H9 (cell line): Measurements from ENCODE around the gene CCIN. TPM values are rescaled to one million over a fixed set of nuclear protein-coding genes. Genes with fewer than 3 reads are reported as not detected.
A peak's percentile ranks its signal among the peaks of the same experiment; 100 is the strongest.

Source experiments
- DNase-seq: peaks from one replicate; pipeline ENCODE4 v3.0.0-alpha.2; 2017
- H2AFZ ChIP-seq: one replicate; pipeline ENCODE4 v1.6.1; 2013; ENCODE audit warnings: mild to moderate bottlenecking, low read length, control low read depth, moderate library complexity
- H2AK5ac ChIP-seq: 2 replicates; pipeline ENCODE4 v1.6.1; 2013; ENCODE audit warnings: low read length, control low read depth, mixed read lengths; ENCODE audit not compliant: insufficient read length
- H2BK120ac ChIP-seq: one replicate; pipeline ENCODE4 v1.6.1; 2013; ENCODE audit warnings: low read depth, mild to moderate bottlenecking, low read length, control low read depth, inconsistent platforms; ENCODE audit not compliant: poor library complexity, severe bottlenecking
- H2BK12ac ChIP-seq: 2 replicates; pipeline ENCODE4 v1.6.1; 2013; ENCODE audit warnings: low read length, control low read depth, mixed read lengths, low read depth; ENCODE audit not compliant: insufficient read length
- H2BK15ac ChIP-seq: 2 replicates; pipeline ENCODE4 v1.6.1; 2013; ENCODE audit warnings: low read depth, low read length, control low read depth
- H2BK20ac ChIP-seq: one replicate; pipeline ENCODE4 v1.6.1; 2013; ENCODE audit warnings: low read depth, mild to moderate bottlenecking, low read length, control low read depth, inconsistent platforms; ENCODE audit not compliant: poor library complexity, severe bottlenecking
- H2BK5ac ChIP-seq: 2 replicates; pipeline ENCODE4 v1.6.1; 2013; ENCODE audit warnings: low read length, control low read depth, mixed read lengths; ENCODE audit not compliant: insufficient read length
- H3K14ac ChIP-seq: 2 replicates; pipeline ENCODE4 v1.6.1; 2013; ENCODE audit warnings: low read length, control low read depth; ENCODE audit not compliant: insufficient read depth
- H3K18ac ChIP-seq: 2 replicates; pipeline ENCODE4 v1.6.1; 2013; ENCODE audit warnings: low read depth, mild to moderate bottlenecking, mixed read lengths, low read length, control low read depth; ENCODE audit not compliant: insufficient read length
- H3K23ac ChIP-seq: 2 replicates; pipeline ENCODE4 v1.6.1; 2013; ENCODE audit warnings: low read length, control low read depth, mixed read lengths, low read depth; ENCODE audit not compliant: insufficient read length
- H3K23me2 ChIP-seq: 2 replicates; pipeline ENCODE4 v1.6.1; 2013; ENCODE audit warnings: low read depth, mild to moderate bottlenecking, mixed read lengths, low read length, control low read depth; ENCODE audit not compliant: insufficient read length, poor library complexity, severe bottlenecking
- H3K27ac ChIP-seq: 2 replicates; pipeline ENCODE4 v1.5.1; 2013; ENCODE audit warnings: low read length, control low read depth, mixed read lengths, low read depth; ENCODE audit not compliant: insufficient read length
- H3K27me3 ChIP-seq: 2 replicates; pipeline ENCODE4 v1.6.1; 2013; ENCODE audit warnings: low read length, control low read depth, inconsistent platforms; ENCODE audit not compliant: insufficient read depth
- H3K4ac ChIP-seq: 2 replicates; pipeline ENCODE4 v1.6.1; 2013; ENCODE audit warnings: low read depth, mild to moderate bottlenecking, control low read depth, inconsistent platforms, low read length, moderate library complexity
- H3K4me1 ChIP-seq: 2 replicates; pipeline ENCODE4 v1.6.1; 2013; ENCODE audit warnings: low read length, control low read depth, inconsistent platforms; ENCODE audit not compliant: insufficient read depth
- H3K4me2 ChIP-seq: 2 replicates; pipeline ENCODE4 v1.6.1; 2013; ENCODE audit warnings: low read length, control low read depth, mixed read lengths; ENCODE audit not compliant: insufficient read length, insufficient read depth
- H3K56ac ChIP-seq: 2 replicates; pipeline ENCODE4 v1.6.1; 2013; ENCODE audit warnings: low read depth, mild to moderate bottlenecking, mixed read lengths, low read length, control low read depth; ENCODE audit not compliant: insufficient read length
- H3K79me1 ChIP-seq: 2 replicates; pipeline ENCODE4 v1.6.1; 2013; ENCODE audit warnings: low read depth, mild to moderate bottlenecking, moderate library complexity, low read length, control low read depth, inconsistent platforms; ENCODE audit not compliant: insufficient read depth, poor library complexity, severe bottlenecking
- H3K79me2 ChIP-seq: 2 replicates; pipeline ENCODE4 v1.6.1; 2013; ENCODE audit warnings: low read length, control low read depth, inconsistent platforms; ENCODE audit not compliant: insufficient read depth
- H3K9ac ChIP-seq: 2 replicates; pipeline ENCODE4 v1.6.1; 2013; ENCODE audit warnings: low read length, control low read depth, mixed read lengths; ENCODE audit not compliant: insufficient read length; ENCODE audit errors: extremely low read depth
- H3K9me3 ChIP-seq: one replicate; pipeline ENCODE4 v1.6.1; 2013; ENCODE audit warnings: low read depth, low read length, inconsistent platforms; ENCODE audit not compliant: control insufficient read depth
- H3T11ph ChIP-seq: one replicate; pipeline ENCODE4 v1.6.1; 2013; ENCODE audit warnings: mild to moderate bottlenecking, low read length, control low read depth, inconsistent platforms
- H4K20me1 ChIP-seq: one replicate; pipeline ENCODE4 v1.6.1; 2013; ENCODE audit not compliant: control insufficient read depth, insufficient read length, insufficient read depth
- H4K5ac ChIP-seq: 2 replicates; pipeline ENCODE4 v1.6.1; 2013; ENCODE audit warnings: low read depth, mild to moderate bottlenecking, mixed read lengths, low read length, control low read depth; ENCODE audit not compliant: insufficient read length
- H4K8ac ChIP-seq: replicated peaks from 2 replicates; pipeline ENCODE4 v1.6.1; 2013; ENCODE audit warnings: low read length, control low read depth, mixed read lengths, low read depth; ENCODE audit not compliant: insufficient read length
- H4K91ac ChIP-seq: 2 replicates; pipeline ENCODE4 v1.6.1; 2013; ENCODE audit warnings: low read depth, mild to moderate bottlenecking, moderate library complexity, mixed read lengths, low read length, control low read depth; ENCODE audit not compliant: insufficient read length
- H3K27ac Mint-ChIP-seq, 3 experiments: 2 replicates in 2 of 3; 3 replicates in 1 of 3; pipeline ENCODE4 v1.8.0; 2020 to 2021; ENCODE audit warnings: mixed read lengths in 3 of 3, mild to moderate bottlenecking in 1 of 3, moderate library complexity in 1 of 3
- H3K27me3 Mint-ChIP-seq: 2 replicates; pipeline ENCODE4 v1.8.0; 2021; ENCODE audit warnings: low read depth, mild to moderate bottlenecking, moderate library complexity, mixed read lengths
- H3K36me3 Mint-ChIP-seq, 3 experiments: 2 replicates in 2 of 3; 3 replicates in 1 of 3; pipeline ENCODE4 v1.8.0; 2020 to 2021; ENCODE audit warnings: low read depth in 3 of 3, mixed read lengths in 3 of 3; ENCODE audit not compliant: insufficient read depth in 1 of 3
- H3K4me1 Mint-ChIP-seq, 2 experiments: 2 replicates each; pipeline ENCODE4 v1.8.0; 2020; ENCODE audit warnings: mixed read lengths in 2 of 2
- H3K4me3 Mint-ChIP-seq, 2 experiments: 2 replicates in 1 of 2; 3 replicates in 1 of 2; pipeline ENCODE4 v1.8.0; 2020 to 2021; ENCODE audit warnings: mild to moderate bottlenecking in 2 of 2, mixed read lengths in 2 of 2, moderate library complexity in 1 of 2
- H3K9me3 Mint-ChIP-seq, 2 experiments: 2 replicates in 1 of 2; 3 replicates in 1 of 2; pipeline ENCODE4 v1.8.0; 2020; ENCODE audit warnings: mild to moderate bottlenecking in 2 of 2, mixed read lengths in 2 of 2, moderate library complexity in 1 of 2
- CTCF ChIP-seq: fragments of 200-600 bp; sonication (generic); conservative IDR thresholded peaks from 3 replicates; pipeline ENCODE4 v1.8.0; 2021; ENCODE audit warnings: antibody characterized with exemption, mild to moderate bottlenecking
- WGBS: extraction: QIAGEN DNeasy Blood & Tissue Kit; methylation state at CpG from one replicate; pipeline ENCODE4 v1.1.7; 2013; ENCODE audit warnings: missing lambda C conversion rate, low lambda C conversion rate, mixed read lengths; ENCODE audit not compliant: insufficient read length; ENCODE audit errors: extremely low coverage; 5-methylcytosine and 5-hydroxymethylcytosine counted together
- total RNA-seq: library from RNA; stranded (reverse); gene quantifications from 2 replicates; pipeline ENCODE4 v1.2.1, GENCODE V29; 2021

CCIN gene
- total RNA-seq, 1 experiment from 2014 or later: not detected

- peaks cover 0 to 3% of the 10 kb centered on the region in 2 experiments; a peak in 2 of 5 replicates for H3K9me3 Mint-ChIP-seq
- Histone ChIP-seq H4K20me1 (no peaks in the 10 kb centered on the region), H4K5ac (no peak overlapping the region), H3K4me1 (peaks cover 2% of the 10 kb centered on the region; the same call in 1 of the 2 replicates), H4K8ac (no peak overlapping the region), H3K79me2 (no peaks in the 10 kb centered on the region), H3K27ac (no peak overlapping the region), H2BK5ac (no peak overlapping the region), H3K18ac (no peak overlapping the region), H3K14ac (no peak overlapping the region), H2BK12ac (no peak overlapping the region), H3T11ph (no peak overlapping the region), H3K9me3 (no peaks in the 10 kb centered on the region), H3K4ac (no peak overlapping the region), H2BK15ac (no peak overlapping the region), H2AK5ac (no peak overlapping the region), H4K91ac (no peak overlapping the region), H2BK20ac (no peak overlapping the region), H3K23me2 (peaks cover 11% of the 10 kb centered on the region), H3K23ac (no peak overlapping the region), H3K27me3 (peaks cover 9% of the 10 kb centered on the region), H3K56ac (no peak overlapping the region), H3K79me1 (no peaks in the 10 kb centered on the region), H3K9ac (no peak overlapping the region), H2AFZ (no peak overlapping the region), H2BK120ac (no peak overlapping the region), H3K4me2 (peak overlapping the region; percentile 47)
- no peak for TF ChIP-seq CTCF
- no peak overlapping the region; a peak in 1 of 5 replicates for H3K4me3 Mint-ChIP-seq
- DNase-seq: no peak
- no peaks in the 10 kb centered on the region; a peak in 1 of 7 replicates for H3K36me3 Mint-ChIP-seq
- peaks cover 66% of the 10 kb centered on the region for H3K27me3 Mint-ChIP-seq
- peak overlapping the region in 1 of 3 experiments; percentile 23; a peak in 1 of 7 replicates for H3K27ac Mint-ChIP-seq
- H3K4me1 Mint-ChIP-seq: peaks cover 23 to 38% of the 10 kb centered on the region in 2 experiments
- WGBS: no CpG with 5 or more reads among the region's 3 CpGs
Observed at GRCh38 chr9:36132086-36132485, 37.1 kb upstream of the CCIN start.
